Smooth muscle cell (in vitro differentiated cells): ENCODE measurements around the gene ATP8B4. TPM values are rescaled to one million over a fixed set of nuclear protein-coding genes. Genes with fewer than 3 reads are reported as not detected.

Source experiments
- DNase-seq: peaks from one replicate; lab custom pipeline; 2025; ENCODE audit not compliant: unreplicated experiment; lab: John Stamatoyannopoulos, UW
- H2AFZ ChIP-seq: fragments of 200-600 bp; sonication (generic); 2 replicates; pipeline ENCODE4 v1.6.0; 2016; ENCODE audit warnings: antibody characterized with exemption, low read depth, mild to moderate bottlenecking
- H3F3A ChIP-seq: fragments of 200-600 bp; sonication (generic); 2 replicates; pipeline ENCODE4 v1.6.0; 2017; ENCODE audit warnings: antibody characterized with exemption, low read depth
- H3K27ac ChIP-seq: fragments of 200-600 bp; sonication (generic); 2 replicates; pipeline ENCODE4 v1.5.1; 2016; ENCODE audit warnings: low read depth, mild to moderate bottlenecking
- H3K27me3 ChIP-seq: fragments of 200-600 bp; sonication (generic); 2 replicates; pipeline ENCODE4 v1.6.1; 2016; ENCODE audit warnings: low read depth, mild to moderate bottlenecking
- H3K36me3 ChIP-seq: fragments of 200-600 bp; sonication (generic); 2 replicates; pipeline ENCODE4 v1.5.1; 2016; ENCODE audit warnings: low read depth
- H3K4me1 ChIP-seq: fragments of 200-600 bp; sonication (generic); 2 replicates; pipeline ENCODE4 v1.5.1; 2016; ENCODE audit warnings: low read depth
- H3K4me2 ChIP-seq: fragments of 200-600 bp; sonication (generic); 2 replicates; pipeline ENCODE4 v1.6.0; 2016; ENCODE audit warnings: mild to moderate bottlenecking
- H3K4me3 ChIP-seq: fragments of 200-600 bp; sonication (generic); 2 replicates; pipeline ENCODE4 v1.5.1; 2016; ENCODE audit warnings: mild to moderate bottlenecking
- H3K79me2 ChIP-seq: fragments of 200-600 bp; sonication (generic); 2 replicates; pipeline ENCODE4 v1.6.0; 2016; ENCODE audit warnings: low read depth, mild to moderate bottlenecking
- H3K9ac ChIP-seq: fragments of 200-600 bp; sonication (generic); 2 replicates; pipeline ENCODE4 v1.6.0; 2016; ENCODE audit warnings: low read depth
- H3K9me3 ChIP-seq: fragments of 200-600 bp; sonication (generic); replicated peaks from 2 replicates; pipeline ENCODE4 v1.5.1; 2016; ENCODE audit warnings: low read depth
- H4K20me1 ChIP-seq: fragments of 200-600 bp; sonication (generic); 2 replicates; pipeline ENCODE4 v1.6.0; 2016; ENCODE audit warnings: low read depth
- WGBS: methylation state at CpG from one replicate; pipeline ENCODE4 v1.1.7; 2016; ENCODE audit warnings: low lambda C conversion rate; 5-methylcytosine and 5-hydroxymethylcytosine counted together
- polyA plus RNA-seq: library from polyadenylated mRNA; unstranded; fragments of >200 nt; fragmentation: Nextera tagmentation; extraction: Ambion mirVana; gene quantifications from 2 replicates; pipeline ENCODE4 v1.2.1, GENCODE V29; 2016
- total RNA-seq: library from RNA; depleted of rRNA; stranded (reverse); fragments of >200 nt; gene quantifications from 2 replicates; pipeline ENCODE4 v1.2.3, GENCODE V29; 2014
- TF ChIP-seq, protein P1 (sequence below): fragments of 200-600 bp; sonication (generic); IDR thresholded peaks from 2 replicates; pipeline ENCODE4 v1.5.1; 2017; ENCODE audit warnings: borderline replicate concordance, mild to moderate bottlenecking, antibody characterized with exemption; ENCODE audit not compliant: insufficient read depth, poor library complexity, severe bottlenecking

The ATP8B4 gene
- total and polyA plus RNA-seq, 2 experiments from 2014 or later: 21.7 to 60.5 TPM

DNA sequence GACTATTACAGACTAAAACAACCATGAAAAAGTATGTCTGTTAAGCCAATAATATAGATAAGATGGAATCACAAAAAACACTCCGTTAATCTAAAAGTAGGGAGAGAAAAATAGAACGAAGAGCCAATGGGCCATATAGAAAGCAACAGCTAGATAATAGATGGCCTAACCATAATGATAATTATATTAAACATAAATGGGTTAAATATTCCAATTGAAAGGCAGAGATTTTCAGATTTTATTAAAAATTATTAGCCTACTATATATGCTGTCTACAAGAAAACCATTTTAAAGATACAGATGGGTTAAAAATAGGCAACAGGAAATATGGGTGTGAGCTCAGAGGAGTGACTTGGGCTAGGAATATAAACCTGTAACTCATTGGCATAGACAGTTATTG is 76.3 kb downstream of the ATP8B4 start:
- no peak overlapping the region for H3K27ac ChIP-seq
- no peaks in the 10 kb centered on the region for H3F3A ChIP-seq
- H3K79me2 ChIP-seq: no peaks in the 10 kb centered on the region
- peaks cover 6% of the 10 kb centered on the region for H3K4me1 ChIP-seq
- H3K9me3 ChIP-seq: no peaks in the 10 kb centered on the region
- H4K20me1 ChIP-seq: no peaks in the 10 kb centered on the region
- no peak overlapping the region for H2AFZ ChIP-seq
- H3K4me2 ChIP-seq: no peak overlapping the region
- no peak overlapping the region for H3K9ac ChIP-seq
- TF ChIP-seq, protein P1, sequence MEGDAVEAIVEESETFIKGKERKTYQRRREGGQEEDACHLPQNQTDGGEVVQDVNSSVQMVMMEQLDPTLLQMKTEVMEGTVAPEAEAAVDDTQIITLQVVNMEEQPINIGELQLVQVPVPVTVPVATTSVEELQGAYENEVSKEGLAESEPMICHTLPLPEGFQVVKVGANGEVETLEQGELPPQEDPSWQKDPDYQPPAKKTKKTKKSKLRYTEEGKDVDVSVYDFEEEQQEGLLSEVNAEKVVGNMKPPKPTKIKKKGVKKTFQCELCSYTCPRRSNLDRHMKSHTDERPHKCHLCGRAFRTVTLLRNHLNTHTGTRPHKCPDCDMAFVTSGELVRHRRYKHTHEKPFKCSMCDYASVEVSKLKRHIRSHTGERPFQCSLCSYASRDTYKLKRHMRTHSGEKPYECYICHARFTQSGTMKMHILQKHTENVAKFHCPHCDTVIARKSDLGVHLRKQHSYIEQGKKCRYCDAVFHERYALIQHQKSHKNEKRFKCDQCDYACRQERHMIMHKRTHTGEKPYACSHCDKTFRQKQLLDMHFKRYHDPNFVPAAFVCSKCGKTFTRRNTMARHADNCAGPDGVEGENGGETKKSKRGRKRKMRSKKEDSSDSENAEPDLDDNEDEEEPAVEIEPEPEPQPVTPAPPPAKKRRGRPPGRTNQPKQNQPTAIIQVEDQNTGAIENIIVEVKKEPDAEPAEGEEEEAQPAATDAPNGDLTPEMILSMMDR: no peak
- 91% methylated on average over 2 of the region's 2 CpGs for WGBS
- no peaks in the 10 kb centered on the region for H3K27me3 ChIP-seq
- DNase-seq: no peak
- no peaks in the 10 kb centered on the region for H3K36me3 ChIP-seq
- H3K4me3 ChIP-seq: no peak overlapping the region

DNA sequence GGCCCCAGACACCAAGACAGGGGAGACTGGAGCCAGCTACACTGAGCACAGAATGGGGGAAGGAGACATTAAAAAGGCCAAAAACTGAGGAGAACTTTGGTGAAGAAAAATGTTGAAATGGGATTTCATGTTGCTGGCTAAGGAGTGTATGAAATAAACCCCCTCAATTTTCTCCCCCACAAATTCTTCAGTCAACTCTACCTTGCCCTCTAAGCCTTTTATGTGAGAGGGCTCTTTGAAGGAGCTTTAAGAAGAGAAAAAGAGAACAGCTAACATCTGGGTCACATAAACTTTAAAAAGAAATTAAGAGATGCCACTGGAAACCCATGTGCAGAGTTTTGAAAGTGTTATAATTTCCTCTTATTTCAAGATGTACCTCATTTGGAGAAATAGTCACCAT is 88.6 kb downstream of the ATP8B4 start:
- Histone ChIP-seq H3K36me3 (no peaks in the 10 kb centered on the region), H3K4me1 (no peaks in the 10 kb centered on the region), H3K9me3 (no peaks in the 10 kb centered on the region), H2AFZ (no peak overlapping the region), H3F3A (no peaks in the 10 kb centered on the region), H3K9ac (no peak overlapping the region), H3K27ac (no peak overlapping the region), H3K27me3 (no peaks in the 10 kb centered on the region), H3K4me2 (no peak overlapping the region), H3K79me2 (no peaks in the 10 kb centered on the region), H3K4me3 (no peak overlapping the region), H4K20me1 (no peaks in the 10 kb centered on the region)
- TF ChIP-seq, protein P1: no peak
- DNase-seq: no peak

DNA sequence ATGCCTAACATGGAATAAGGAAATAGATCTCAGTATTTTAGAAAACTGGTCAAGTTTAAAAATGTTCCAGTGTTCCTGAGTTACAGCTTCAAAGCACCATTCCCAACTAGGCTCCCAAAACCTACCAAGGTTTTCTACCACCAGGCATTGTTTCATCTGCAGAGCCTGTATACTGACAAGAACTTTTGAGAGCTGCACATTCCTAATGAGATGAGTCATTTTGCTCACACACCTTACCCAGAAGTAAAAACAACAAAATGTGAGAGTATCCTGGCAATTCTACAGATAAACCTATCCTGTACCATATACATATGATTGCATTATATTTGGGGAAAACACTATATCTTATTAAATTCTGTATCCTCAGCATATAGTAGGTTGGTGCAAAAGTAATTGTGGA is 90.7 kb downstream of the ATP8B4 start:
- TF ChIP-seq, protein P1: no peak

DNA sequence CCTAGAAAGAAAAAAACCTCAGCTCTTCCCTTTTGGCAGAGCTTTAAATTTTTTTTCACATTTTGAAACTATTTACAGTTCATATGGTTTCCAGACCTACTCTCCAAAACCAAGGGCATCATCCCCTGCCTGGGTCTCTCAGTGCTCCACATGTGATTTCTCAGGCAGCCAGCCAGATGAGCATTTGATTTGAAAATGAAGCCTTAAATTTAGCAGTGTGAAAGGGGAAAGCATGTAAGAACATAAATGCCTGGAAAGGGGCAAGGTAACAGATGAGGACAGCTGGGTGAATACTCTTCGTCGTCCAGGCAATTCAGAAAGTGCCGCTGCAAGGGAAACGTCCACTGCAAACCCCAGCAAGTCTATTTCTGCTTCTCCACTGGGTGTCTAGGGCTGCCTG is 94.8 kb downstream of the ATP8B4 start:
- H3K9ac ChIP-seq: no peak overlapping the region
- no peak overlapping the region for H3K4me2 ChIP-seq
- 90% methylated on average over 4 of the region's 4 CpGs for WGBS
- no peaks in the 10 kb centered on the region for H3K36me3 ChIP-seq
- no peaks in the 10 kb centered on the region for H4K20me1 ChIP-seq
- no peak overlapping the region for H3K27ac ChIP-seq
- TF ChIP-seq, protein P1: no peak
- no peaks in the 10 kb centered on the region for H3K9me3 ChIP-seq
- H2AFZ ChIP-seq: no peak overlapping the region
- H3F3A ChIP-seq: no peaks in the 10 kb centered on the region
- no peaks in the 10 kb centered on the region for H3K4me1 ChIP-seq
- H3K4me3 ChIP-seq: no peak overlapping the region
- no peaks in the 10 kb centered on the region for H3K79me2 ChIP-seq
- DNase-seq: no peak
- no peaks in the 10 kb centered on the region for H3K27me3 ChIP-seq

More for the DNA sequence above, 90.7 kb downstream of the ATP8B4 start:
- Histone ChIP-seq H3K9me3 (no peaks in the 10 kb centered on the region), H3K4me1 (no peaks in the 10 kb centered on the region), H3F3A (no peaks in the 10 kb centered on the region), H3K4me2 (no peak overlapping the region), H2AFZ (no peak overlapping the region), H3K27me3 (no peaks in the 10 kb centered on the region), H3K79me2 (no peaks in the 10 kb centered on the region), H3K36me3 (no peaks in the 10 kb centered on the region), H3K9ac (no peak overlapping the region), H3K27ac (no peak overlapping the region), H3K4me3 (no peak overlapping the region), H4K20me1 (no peaks in the 10 kb centered on the region)
- DNase-seq: no peak
